Femur (tissue), 1 donor: ENCODE measurements around the gene STPG3.

Source experiments
- DNase-seq: peaks from one replicate; pipeline ENCODE4 v3.0.0-alpha.2; 2017

STPG3 gene

GRCh38 chr9:137281345-137282116 is 30.4 kb downstream of the STPG3 start:
- peak; percentile 38 for DNase-seq

DNA sequence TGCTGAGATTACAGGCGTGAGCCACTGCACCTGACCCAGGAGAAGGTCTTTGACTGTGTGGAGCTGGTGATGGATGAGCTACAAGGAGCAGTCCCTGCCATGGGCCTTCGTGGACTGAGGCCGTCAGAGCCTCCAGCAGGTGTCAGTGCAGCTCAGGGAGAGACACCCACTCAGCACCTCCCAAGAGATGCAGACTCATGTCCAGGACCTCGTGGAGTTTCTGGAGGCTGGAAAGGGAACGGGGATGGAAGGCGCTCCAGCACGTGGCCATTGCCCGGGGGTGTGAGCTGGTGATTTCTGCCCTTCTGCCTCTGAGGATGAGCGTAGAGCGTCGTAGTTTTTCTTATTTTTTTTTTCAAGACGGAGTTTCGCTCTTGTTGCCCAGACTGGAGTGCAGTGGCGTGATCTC is 35.9 kb downstream of the STPG3 start:
- DNase-seq: no peak

DNA sequence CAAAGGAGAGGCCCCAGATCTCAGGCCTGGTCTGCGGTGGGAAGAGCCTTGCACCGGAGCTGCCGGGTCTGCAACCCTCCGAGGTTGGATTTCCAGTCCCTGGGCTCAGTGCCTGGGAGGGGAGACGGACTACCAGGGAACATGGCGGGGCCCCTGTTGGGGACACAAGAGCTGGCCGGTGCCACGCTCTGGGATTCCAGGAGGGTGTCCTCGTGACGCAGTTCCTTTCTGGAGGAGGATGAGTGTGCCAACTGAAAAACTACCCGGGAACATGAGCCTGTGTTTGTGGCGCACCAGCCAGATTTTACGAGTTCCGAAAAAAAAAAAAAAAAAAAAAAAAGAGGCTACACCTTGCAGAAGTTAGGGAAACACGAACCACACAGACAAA is 42.0 kb downstream of the STPG3 start:
- no peak for DNase-seq

DNA sequence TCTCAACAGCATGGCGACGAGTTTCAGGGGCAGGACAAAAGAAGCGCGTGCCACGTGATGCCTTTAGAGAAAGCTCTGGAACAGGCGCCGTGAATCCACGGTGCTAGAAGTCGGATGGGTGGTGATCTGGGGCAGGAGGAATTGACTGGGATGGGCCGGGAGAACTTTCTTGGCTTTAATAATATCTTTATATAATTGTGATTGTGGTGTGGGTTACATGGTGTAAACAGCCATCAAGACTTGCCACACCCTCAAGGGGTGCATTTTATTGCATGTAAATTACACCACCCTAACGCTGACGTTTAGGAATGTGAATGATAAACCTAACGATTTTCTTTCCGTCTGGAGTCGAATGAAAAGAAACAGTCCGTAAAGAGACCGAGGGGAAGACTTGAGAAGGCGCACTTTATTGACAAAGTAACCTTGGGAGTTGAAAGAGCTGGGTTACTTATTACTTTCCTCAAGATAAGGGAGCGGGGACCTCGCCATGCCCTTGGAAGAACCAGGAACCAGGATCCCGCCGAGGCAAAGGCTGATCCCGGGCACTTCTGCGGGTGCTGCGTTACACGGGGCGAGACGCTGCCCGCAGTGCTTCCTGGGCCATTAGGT is 42.5 kb downstream of the STPG3 start:
- DNase-seq: no peak

GRCh38 chr9:137294091-137294680 is 43.1 kb downstream of the STPG3 start:
- no peak for DNase-seq

DNA sequence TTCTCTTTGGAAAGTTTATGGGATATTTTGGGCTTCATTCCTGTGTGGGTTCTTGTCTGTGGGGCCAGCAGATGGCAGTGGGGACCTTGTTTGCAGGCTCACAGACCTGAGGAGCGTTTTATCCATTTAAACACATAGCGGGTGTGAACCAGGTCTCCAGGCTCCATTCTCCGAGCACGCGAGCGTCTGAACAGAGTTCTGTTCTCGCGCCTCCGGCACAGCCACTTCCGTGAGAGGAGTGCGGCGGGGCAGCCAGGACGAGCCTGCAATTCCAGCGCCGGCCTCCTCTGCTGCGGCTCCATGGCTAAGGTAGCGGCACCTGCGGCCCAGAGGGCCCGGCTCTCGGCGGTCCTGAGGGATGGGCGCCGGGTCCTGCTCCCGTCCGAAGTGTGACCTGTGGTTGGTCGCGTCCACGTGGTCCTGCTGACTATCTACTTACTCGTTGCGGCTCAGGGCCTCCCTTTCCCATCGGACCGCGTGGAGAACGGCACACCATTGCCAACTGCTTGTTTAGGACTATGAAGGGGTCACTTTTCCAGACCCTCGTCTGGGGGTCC is 43.7 kb downstream of the STPG3 start:
- DNase-seq: no peak

DNA sequence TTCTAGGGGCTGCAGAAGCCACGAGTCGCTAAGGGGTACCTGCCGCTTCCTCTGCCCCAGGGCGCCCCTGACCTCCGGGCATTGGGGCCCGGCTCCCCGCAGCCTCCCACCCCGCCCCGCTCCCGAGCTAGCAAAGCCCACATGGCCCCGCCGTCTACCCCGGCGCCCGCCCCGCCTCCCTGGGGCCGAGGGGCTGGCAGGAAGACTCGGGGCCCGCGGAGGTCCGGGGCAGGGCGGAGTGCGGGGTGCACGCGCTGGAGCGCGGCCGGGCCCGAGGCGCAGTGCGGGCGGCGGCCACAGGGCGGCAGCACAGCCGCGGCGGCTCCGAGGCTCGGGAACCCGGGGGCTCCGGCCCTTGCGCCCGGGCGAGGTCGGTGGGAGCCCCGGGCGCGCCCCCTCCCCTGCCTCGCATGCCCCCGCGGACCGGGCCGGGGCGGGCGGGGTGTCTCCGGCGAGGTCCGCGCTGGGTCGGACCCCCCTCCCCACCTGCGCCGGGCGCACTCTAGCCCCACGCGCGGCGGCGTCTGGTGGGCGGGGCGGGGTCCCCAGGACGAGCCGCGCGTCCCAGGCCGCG is 44.2 kb downstream of the STPG3 start:
- no peak for DNase-seq

DNA sequence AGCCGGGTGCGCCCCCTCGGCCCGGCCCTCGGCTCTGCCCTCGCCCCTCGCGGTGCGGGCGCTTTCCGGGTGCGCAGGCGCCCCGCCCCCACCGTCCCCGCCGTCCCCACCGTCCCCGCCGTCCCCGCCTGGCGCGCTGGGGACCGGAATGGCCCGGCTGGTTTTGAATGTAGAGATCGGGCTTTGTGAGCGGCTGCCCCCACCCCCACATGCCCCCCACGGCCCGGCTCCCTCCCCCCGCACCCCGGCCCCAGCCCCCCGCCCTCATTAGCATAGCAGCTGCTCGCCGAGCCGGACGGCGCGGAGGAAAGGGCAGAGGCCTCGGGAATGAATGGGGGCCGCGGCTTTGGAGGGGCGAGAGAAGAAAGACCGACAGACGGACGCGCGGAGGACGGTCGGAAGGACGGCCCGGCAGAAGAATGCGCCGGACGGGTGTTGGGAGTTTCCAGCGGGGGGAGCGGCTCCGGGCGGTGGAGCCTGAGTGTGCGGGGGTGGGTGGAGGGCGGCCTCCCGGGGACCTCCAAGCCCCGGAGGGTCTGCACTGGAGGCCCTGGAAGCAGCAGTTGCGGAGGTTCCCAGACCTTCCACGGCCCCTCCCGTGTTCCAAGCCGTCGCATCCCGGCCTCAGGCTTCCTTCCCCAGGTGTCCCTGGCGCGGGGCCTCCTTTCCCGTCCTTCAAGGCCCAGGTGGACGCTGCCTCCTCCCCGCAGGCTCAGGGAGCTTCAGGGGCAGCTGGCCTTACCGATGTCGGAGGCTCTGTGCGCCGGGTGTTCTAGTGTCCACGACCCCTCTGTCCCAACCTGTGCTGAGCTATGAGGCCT is 45.0 kb downstream of the STPG3 start:
- no peak for DNase-seq

DNA sequence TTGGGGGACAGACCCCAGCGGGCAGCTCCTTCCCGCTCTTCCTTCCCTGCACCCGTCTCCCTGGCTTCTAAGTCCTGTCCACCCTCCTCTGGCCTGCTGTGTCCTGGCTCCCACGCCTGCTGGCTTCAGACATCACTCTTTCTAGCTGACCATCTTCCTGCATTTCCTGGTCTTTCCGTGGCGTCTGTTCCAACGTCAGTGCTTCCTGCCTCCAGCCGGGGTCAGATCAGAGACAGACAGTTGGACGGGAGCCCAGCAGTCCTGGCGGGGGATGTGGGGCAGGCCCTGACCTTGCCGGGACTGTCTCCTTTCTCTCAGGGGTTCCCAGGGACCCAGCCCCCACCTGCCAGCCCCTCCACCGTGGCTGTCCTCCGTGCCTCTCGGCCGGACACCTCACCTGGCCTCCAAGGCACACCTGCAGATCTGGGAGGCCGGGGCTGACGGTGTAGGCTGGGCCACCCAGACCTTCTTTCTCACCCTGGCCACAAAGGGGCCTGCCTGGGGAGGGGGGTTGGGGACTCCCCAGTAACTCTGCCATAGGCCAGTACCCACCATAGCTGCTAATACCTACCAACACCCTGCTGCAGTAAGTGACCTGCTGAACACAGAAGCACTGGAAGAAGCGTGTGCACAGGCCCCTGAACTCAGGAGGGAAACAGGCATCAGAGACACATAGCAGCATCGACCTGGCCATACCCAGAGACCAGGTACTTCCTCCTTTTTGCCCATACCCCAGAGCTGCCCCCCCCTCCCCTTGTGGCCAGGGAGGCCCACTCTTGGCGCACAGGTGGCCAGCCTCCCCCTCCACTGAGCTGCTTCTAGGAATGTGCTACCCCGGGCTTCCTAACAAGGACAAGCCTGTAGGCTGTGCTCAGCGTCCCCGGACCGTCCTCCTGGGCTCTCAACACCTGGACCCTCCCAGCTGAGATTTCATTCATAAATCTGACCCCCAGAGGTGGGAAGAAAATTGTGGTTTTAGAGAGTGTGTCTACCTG is 45.9 kb downstream of the STPG3 start:
- peak; percentile 72 for DNase-seq

- no peak for DNase-seq
These were observed 46.9 kb downstream of the STPG3 start for GRCh38 chr9:137297966-137298365.

DNA sequence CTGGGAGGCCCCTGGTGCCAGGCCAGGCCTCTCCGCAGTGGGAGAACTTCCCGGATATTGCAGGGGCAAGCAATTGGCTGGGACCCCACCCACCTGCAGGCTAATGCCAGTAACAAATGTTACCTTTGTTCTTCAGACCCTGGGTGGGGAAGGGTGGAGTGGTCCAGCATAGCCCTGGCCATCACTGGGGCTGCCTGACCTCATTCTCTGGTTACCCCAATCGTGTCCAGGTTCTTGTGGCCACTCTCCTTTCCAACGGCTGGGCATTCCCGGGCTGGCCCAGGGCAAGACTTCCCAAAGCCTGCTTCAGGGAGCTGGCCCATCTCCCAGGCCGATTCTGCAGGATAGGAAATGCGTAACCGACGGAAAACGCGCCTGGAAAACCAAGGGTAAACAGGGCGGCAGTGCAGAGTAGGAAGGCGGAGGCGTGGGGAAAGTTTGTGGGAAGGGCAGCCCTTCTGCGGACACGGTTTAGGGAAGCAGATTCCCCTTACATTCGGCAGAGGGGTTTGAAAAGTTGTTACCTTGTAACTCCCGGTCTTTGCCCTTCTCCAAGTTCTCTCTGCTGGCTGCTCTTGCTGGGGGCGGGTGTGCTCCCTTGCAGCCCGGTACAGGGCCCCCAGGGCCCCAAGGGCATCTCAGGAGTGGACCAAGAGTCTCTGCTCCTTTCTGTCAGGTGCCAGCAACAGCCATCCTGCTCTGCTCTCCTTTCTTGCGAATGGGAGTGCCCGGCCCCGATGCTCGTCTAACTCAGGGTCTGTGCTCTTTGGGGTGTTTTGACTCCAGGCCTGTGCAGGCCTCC is 47.5 kb downstream of the STPG3 start:
- no peak for DNase-seq

- no peak for DNase-seq
These were observed 48.1 kb downstream of the STPG3 start for GRCh38 chr9:137299203-137299565.

GRCh38 chr9:137299938-137300337 is 48.9 kb downstream of the STPG3 start:
- DNase-seq: no peak

DNA sequence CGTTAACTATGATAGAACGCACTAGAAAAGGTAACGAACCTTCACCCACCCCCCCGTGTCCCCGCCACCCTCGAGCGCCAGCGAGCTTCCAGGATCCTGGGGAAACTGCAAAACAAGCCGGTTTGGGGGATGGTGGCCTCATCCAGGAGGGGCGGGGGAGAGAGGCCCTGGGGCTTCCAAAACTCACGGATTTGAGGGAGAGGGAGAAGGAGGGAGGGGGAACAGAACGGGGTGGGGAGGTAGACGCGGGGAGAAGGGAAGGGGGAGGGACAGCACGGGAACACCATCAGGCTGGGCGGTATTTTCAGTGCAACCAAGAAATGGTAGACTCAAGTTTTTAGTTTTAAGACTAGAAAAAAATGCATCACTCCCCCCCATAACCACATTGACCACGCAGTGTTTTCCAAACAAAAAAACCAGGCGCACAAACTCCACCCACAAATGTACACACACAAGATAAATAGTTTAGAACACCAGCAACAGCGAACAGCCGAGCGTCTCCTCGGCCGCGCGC is 49.5 kb downstream of the STPG3 start:
- peak; percentile 28 for DNase-seq

DNA sequence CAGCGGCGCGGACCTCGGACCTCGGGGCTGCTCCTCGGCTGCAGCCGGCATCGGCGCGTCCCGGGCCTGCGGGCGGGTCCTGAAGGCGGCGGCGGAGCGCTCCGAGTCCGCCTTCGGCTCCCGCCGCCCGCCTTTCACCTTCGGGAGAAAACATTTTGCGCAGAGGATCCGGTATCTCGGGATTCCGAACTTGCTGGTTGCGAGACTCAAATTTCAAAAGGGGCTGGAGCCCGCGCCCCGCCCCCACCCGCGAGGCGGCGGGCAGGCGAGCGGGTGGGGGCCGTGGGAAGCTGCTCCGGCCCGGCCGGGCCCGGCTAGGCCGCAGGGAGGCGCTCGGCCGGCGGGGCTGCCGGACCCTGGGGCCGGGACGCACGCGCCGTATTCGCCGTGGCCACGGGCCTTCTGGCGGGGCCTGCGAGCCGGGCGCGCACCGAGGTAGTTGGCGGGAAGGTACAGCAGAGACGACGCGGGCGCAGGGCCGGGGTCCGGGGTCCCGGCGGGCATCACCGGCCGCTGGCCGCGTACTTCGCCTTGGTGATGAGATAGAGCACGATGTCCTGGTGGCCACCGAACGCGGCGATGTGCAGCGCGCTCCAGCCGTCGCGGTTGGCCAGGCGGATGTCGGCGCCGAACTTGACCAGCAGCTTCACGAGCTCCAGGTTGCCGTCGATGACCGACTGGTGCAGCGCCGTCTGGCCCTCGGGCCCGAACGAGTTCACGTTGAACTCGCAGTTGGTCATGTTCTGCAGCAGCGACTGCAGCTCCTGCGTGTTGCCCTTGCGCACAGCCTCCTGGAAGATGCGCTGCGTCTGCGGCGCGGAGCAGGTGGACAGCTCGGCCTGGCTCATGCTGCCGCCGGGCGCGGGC is 50.2 kb downstream of the STPG3 start:
- DNase-seq: peak; percentile 52

GRCh38 chr9:137302118-137302448 is 51.0 kb downstream of the STPG3 start, which contains the start of gene NRARP:
Gene NRARP, minus strand, starts transcription at chr9:137302271. Its CDS starts 343 bp downstream, at chr9:137301928.
- peak; percentile 90 for DNase-seq

DNA sequence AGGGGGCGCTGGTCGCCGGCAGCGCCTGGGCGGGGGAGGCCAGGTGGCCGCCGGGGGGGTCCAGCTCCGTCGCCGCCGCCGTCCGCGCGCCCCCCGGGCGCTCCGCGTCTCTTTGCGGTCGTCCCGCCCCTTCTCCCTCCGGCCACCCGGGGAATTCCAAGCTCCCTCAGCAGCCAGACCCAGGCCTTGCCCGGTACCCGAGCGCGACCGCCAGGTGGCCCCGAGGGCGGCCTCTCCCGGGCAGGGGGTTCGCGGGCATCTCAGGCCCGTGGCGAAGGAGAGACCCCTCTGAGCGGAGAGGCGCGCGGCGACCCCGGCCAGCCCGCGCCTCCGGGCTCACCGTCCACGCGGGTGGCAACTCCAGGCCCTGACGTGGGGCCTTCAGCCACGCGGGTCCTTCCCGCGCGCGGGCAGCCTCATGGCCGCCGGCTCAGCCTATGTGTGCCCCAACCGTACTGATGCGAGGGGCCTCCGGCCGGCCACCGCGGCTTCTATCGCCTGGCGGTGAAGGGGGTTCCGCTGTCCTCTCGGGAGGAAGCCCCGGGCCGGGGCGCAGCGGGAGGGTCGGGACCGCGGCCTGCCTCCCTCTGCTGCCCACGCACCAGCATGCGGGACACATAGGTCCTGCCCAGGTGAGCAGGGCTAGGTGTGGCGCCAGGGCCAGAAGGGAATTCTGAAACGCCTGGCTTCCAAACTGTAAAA is 51.5 kb downstream of the STPG3 start:
- peak; percentile 25 for DNase-seq
